GM21381 (cell line): ENCODE data around the gene SAP130.

Experiments
- ATAC-seq: cut with Tn5 transposase; IDR thresholded peaks from one replicate; pipeline ENCODE4 v1.9.1; 2021; ENCODE audit warnings: mild to moderate bottlenecking, moderate library complexity; ENCODE audit not compliant: unreplicated experiment

SAP130 gene

DNA sequence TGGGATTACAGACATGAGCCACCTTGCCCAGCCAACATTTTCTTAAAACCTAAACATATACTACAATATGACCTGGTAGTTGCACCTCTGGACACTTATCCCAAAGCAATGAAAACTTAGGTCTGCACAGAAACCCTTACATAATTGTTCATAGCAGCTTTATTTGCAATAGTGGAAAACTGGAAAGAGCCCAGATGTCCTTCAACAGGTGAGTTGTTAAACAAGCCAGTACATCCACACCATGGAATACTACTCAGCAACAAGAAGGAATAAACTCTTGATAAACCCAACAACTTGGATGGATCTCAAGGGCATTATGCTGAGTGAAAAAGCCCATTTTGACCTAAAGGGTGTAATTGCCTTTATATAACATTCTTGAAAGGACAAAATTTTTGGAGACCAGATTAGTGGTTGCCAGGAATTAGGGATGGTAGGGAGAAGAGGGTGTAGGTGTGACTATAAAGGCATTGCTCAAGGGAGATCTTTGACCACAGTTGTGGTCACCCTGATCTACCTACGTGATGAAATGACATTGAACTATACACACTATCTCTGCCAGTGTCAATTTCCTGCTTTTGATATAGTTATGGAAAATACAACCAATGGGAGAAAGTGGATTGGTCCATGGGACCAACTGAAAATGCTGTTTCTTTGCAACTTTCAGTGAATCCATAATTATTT is 130.2 kb downstream of the SAP130 start:
- no peak for ATAC-seq

DNA sequence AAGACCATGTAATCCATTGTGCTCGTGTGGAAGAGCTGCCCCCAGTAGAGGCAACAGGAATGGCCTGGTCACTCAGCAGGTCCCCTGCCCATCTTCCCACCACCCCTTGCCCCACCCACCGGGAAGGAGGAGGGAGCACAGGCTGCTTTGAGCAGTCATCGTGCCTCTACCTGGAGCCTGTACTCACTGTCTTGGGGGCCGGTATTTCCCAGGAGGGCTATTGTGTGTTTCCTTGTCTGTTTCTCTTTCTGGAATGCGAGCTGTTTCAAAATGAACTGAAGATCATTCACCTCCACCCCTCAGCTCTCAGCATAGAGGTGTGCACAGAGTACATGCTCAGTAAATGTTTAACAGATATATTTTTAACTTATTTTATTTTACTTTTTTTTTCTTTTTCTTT is 134.4 kb downstream of the SAP130 start:
- ATAC-seq = no peak

DNA sequence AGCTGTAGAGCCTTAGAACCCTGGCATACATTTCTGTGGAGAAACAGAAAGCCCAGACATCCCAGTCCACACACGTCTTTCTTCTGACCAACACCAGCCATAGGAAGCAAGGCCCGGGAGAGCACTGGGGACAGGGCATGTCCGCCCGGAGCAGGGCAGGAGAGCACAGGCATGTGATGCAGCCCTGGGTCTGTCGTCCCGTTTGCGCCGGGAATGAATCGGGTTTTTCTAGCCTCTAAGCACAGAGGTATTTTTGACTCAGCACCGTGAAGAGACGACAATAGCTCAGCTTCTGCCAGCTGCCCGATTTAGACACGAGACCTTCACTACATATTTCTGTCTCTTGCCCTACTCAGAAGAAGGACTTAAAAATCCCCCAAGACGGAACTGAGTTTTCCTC is 134.8 kb downstream of the SAP130 start:
- ATAC-seq = no peak

DNA sequence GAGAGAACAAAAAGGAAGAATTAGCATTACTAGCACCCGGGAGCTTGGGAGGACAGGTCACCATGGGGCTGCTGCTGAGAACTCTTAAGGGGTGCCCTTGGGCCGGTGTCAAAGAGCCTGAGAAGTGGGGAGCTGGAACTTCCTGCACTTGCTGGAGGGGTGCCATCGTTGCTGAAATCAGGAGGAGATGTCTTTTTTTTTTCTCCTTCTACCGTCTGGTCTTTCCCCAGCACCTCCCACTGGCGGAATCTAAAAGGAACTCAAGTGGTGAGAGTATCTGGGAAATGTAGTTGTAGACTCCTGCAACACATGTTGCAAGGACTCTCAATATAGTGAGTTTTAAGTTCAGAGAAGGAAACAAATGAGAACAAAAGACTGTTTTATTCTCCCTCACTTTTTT is 136.0 kb downstream of the SAP130 start:
- ATAC-seq = no peak
